GM11168 (cell line): ENCODE measurements around the gene ZNF695.

Experiments used
- in situ Hi-C: fragments of 300-500 bp; cut with MboI; formaldehyde crosslinking; loops from one replicate; pipeline ENCODE4 v1.12.0; 2022; ENCODE audit warnings: low sequenced_read_pairs; ENCODE audit not compliant: unreplicated experiment

Gene ZNF695

DNA sequence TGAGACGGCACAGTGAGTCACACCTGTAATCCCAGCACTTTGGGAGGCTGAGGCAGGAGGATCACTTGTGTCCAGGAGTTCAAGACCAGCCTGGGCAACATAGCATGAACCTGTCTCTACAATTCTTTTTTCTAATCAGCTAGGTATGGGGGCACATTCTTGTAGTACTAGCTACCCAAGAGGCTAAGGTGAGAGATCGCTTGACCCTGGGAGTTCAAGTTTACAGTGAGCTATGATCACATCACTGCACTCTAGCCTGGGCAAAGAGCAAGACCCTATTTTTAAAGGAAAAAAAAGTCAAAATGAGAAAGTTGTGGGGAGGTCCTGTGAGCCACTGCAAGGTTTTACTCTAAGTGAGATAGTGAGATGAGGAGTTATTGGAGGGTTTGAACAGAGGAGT lies 41.4 kb downstream of the ZNF695 start:
- in situ Hi-C loops: no loop called here

DNA sequence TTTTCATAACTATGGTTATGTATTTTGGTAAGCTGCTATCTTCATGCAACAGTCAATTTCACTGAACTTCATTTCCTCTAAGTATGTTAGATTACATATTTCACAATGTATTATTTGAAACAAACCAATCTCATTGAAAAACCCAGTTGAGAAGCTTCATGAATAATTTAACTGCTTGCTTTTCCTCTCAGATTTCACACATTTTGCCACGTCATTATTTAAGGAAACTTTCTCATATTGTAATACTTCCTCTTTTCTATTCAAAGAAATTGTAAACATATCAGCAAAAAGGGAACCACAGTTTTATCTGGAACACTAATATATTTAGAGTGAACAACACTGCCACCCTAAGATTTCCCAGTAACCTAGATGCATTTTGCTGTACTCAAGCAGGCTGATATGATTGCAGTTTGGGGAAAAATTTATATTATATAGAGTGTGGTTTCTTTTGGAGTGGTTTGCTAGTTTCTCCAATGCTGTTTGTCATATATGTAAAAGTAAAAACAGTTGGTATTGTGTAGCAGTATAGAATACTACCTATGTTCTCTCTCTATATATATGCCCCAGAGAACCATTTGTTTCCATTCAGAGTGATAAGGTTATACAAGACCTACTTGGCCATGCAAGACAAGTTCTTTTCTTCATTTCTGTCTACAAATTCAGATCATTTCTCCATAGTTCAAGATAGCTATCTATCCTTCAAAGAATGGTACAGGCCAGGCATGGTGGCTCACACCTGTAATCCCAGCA lies 47.7 kb downstream of the ZNF695 start:
- in situ Hi-C loops: no loop called here

DNA sequence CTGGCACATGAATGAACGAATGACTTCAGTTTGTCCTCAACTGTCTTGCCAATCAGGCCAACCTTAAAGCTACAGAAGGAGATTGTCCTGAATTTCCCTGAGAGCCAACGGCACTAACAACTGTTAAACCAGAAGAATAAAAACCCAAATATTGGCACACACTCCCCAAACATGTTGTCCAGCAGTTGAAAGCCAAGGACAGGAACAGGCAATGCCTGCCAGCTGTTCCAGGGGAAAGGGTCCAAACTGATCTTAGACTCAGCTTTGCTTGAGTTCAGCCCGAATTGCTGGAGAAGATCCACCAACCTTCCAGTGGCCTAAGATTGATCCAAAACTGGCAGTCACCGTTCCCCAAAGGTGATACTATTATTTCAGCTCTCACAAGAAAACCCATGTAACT lies 53.7 kb downstream of the ZNF695 start:
- in situ Hi-C loops: no loop called here

DNA sequence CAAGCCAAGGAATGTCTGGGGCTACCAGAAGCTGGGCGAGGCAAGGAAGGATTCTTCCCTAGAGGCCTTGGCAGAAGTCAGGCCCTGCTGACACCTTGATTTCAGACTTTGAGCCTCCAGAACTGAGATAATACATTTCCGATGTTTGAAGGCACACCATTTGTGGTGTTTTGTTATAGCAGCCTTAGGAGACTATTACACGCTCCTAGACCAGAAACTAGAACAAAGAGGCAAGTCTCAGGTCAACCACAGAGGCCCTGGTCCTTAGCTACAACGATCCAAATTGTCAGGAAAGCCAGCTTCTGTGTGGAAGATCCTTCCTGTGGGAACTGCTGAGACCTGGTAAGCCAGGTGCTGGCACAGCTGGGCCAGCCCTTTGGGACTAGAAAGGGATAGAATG lies 56.4 kb downstream of the ZNF695 start:
- in situ Hi-C loops: no loop called here

DNA sequence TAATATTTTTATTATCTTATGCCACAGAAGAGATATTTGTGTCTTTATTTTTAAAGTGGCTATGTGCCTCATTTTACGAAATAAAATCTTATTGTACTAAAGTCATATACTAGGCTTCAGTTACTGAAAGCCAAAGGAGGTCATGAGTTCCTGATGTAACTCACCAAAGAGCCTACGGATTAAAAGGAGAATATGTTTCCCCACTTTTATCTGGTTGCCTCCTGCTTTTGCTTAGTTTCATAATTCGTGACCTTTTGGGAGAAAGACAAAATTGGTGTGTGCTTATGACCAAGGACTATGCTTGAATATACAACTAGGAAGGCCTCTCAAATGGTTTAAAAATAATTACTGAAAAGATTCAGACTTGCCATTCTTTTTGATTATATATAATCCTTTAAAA lies 57.9 kb downstream of the ZNF695 start:
- in situ Hi-C loops: no loop called here

DNA sequence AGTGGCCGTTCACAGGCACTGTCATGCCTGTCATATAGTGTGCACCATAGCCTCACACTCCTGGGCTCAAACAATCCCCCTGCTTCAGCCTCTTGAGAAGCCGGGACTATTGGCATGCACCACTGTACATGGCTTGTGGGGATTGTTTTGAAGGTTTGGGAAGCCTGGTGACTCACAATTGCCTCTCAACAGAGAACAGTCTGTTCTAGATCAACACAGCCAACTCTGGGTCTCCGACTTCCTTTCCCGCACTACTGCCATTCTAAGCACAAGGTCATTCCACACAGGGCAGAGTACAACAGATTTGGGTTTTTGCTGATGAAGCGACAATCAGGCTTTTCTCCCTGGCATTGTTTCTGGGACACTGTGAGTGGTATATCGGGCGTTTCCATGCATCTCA lies 60.6 kb downstream of the ZNF695 start:
- in situ Hi-C loops: no loop called here

DNA sequence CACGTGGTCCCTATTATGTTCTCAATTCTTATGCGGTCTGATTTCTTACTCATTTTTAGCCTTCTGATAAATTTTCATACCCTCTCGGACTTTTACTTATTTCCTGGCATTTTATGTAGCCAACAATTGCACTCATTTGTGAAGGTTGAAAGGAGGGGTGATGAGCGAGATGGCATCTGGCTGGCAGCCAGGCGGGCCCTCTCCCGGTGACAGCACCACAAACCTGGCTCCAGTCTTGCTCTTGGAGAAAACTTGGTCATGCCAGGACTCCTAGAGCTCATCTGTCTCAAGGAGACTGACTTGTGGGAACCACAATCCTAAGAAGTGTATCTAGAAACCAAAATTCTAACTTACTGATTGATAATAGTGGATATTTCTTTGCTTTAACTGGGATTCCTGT lies 61.5 kb downstream of the ZNF695 start:
- in situ Hi-C loops: no loop called here
